GM12878 (cell line): Measurements from ENCODE around the gene IRF2. TPM values are rescaled to one million over a fixed set of nuclear protein-coding genes. Genes with fewer than 3 reads are reported as not detected.

Experiments
- ATAC-seq: fragments of 200-7000 bp; cut with Tn5 transposase; 3 replicates; pipeline ENCODE4 v1.9.1; 2020; ENCODE audit warnings: mild to moderate bottlenecking, moderate library complexity
- BruUV-seq: library from RNA; stranded (reverse); fragments of 400-500 nt; replicated peaks from 2 replicates; lab custom pipeline; 2021; lab: Mats Ljungman, UMichigan
- CTCF ChIA-PET: fragments of 300-600 bp; sonication (Branson Sonifier 250); formaldehyde crosslinking; extraction: SDS; loops from one replicate; lab custom pipeline; 2021; ENCODE audit warnings: inconsistent platforms; lab: Yijun Ruan, JAX
- POLR2A ChIA-PET: fragments of 350-600 bp; formaldehyde crosslinking; extraction: SDS; loops from one replicate; lab custom pipeline; 2021; ENCODE audit warnings: inconsistent platforms; lab: Charles Lee
- RAD21 ChIA-PET: fragments of 300-600 bp; sonication (Branson Sonifier 250); formaldehyde crosslinking; loops from one replicate; lab custom pipeline; 2023; ENCODE audit warnings: antibody characterized with exemption; ENCODE audit not compliant: unreplicated experiment; lab: Charles Lee
- SMC1A ChIA-PET: fragments of 300-600 bp; sonication (Branson Sonifier 250); formaldehyde crosslinking; loops from one replicate; lab custom pipeline; 2023; ENCODE audit not compliant: unreplicated experiment, uncharacterized antibody; lab: Charles Lee
- DNase-seq: peaks from one replicate; pipeline ENCODE4 v3.0.0-alpha.2; 2011; ENCODE audit warnings: low read depth, low spot score
- FAIRE-seq: peaks from 3 replicates; lab custom pipeline; 2011; peaks lifted over from hg19 to GRCh38; lab: Jason Lieb, UNC
- H2AFZ ChIP-seq: 2 replicates; pipeline ENCODE4 v1.6.0; 2011; ENCODE audit warnings: low read depth, low read length, control low read depth; ENCODE audit not compliant: control insufficient read depth
- H3K27ac ChIP-seq: 2 replicates; pipeline ENCODE4 v1.5.1; 2011; ENCODE audit warnings: control low read depth; ENCODE audit not compliant: control insufficient read depth, insufficient read depth
- H3K27me3 ChIP-seq, 2 experiments: replicated peaks in 1 of 2; 2 replicates each; pipeline versions ENCODE4 v1.6.0 to v1.6.1; 2011; ENCODE audit warnings: low read length in 1 of 2; ENCODE audit not compliant: control insufficient read depth in 2 of 2, insufficient read depth in 2 of 2
- H3K36me3 ChIP-seq, 2 experiments: 2 replicates each; pipeline ENCODE4 v1.5.1; 2011; ENCODE audit warnings: low read length in 1 of 2; ENCODE audit not compliant: control insufficient read depth in 2 of 2, insufficient read depth in 2 of 2
- H3K4me1 ChIP-seq: 2 replicates; pipeline ENCODE4 v1.6.1; 2011; ENCODE audit warnings: mild to moderate bottlenecking, low read length, moderate library complexity, mixed read lengths; ENCODE audit not compliant: control insufficient read depth, insufficient read depth
- H3K4me2 ChIP-seq: 2 replicates; pipeline ENCODE4 v1.6.0; 2011; ENCODE audit warnings: control low read depth; ENCODE audit not compliant: control insufficient read depth, insufficient read depth
- H3K4me3 ChIP-seq: fragments of 200-600 bp; sonication (generic); 2 replicates; pipeline ENCODE4 v1.5.1; 2016
- H3K79me2 ChIP-seq: 2 replicates; pipeline ENCODE4 v1.6.0; 2011; ENCODE audit warnings: low read length; ENCODE audit not compliant: control insufficient read depth, insufficient read depth
- H3K9ac ChIP-seq: 2 replicates; pipeline ENCODE4 v1.8.0; 2011; ENCODE audit warnings: low read length, control low read depth, mixed read lengths; ENCODE audit not compliant: control insufficient read depth, insufficient read depth
- H3K9me3 ChIP-seq: replicated peaks from 3 replicates; pipeline ENCODE4 v1.5.1; 2011; ENCODE audit warnings: mild to moderate bottlenecking, low read length; ENCODE audit not compliant: control insufficient read depth, insufficient read depth
- H4K20me1 ChIP-seq: 2 replicates; pipeline ENCODE4 v1.6.0; 2011; ENCODE audit not compliant: control insufficient read depth, insufficient read depth
- FOS ChIP-seq: IDR thresholded peaks from 3 replicates; pipeline ENCODE4 v1.6.1; 2011; ENCODE audit warnings: borderline replicate concordance; ENCODE audit not compliant: insufficient read length; ENCODE audit errors: extremely low read depth
- HSF1 ChIP-seq: fragments of 150-350 bp; IDR thresholded peaks from 2 replicates; pipeline ENCODE4 v1.6.1; 2014; ENCODE audit warnings: mild to moderate bottlenecking, low read depth, low read length
- NR2C1 ChIP-seq: fragments of 450-650 bp; IDR thresholded peaks from 2 replicates; pipeline ENCODE4 v1.6.1; 2017; ENCODE audit warnings: antibody characterized with exemption, mild to moderate bottlenecking, moderate library complexity
- NR2F1 ChIP-seq: fragments of 450-650 bp; conservative IDR thresholded peaks from 2 replicates; pipeline ENCODE4 v1.6.1; 2017; ENCODE audit warnings: mild to moderate bottlenecking
- NRF1 ChIP-seq: conservative IDR thresholded peaks from 2 replicates; pipeline ENCODE4 v1.6.1; 2011; ENCODE audit warnings: mild to moderate bottlenecking, low read depth, low read length, improper control_type of control experiment
- SUPT20H ChIP-seq: IDR thresholded peaks from 2 replicates; pipeline ENCODE4 v1.6.1; 2011; ENCODE audit warnings: low read depth, mild to moderate bottlenecking, low read length, moderate library complexity, borderline replicate concordance; ENCODE audit not compliant: control insufficient read depth
- ZBTB33 ChIP-seq: fragments of 450-650 bp; IDR thresholded peaks from 2 replicates; pipeline ENCODE4 v1.6.1; 2017; ENCODE audit warnings: mild to moderate bottlenecking
- ZNF274 ChIP-seq: IDR thresholded peaks from one replicate; pipeline ENCODE4 v1.8.0; 2011; ENCODE audit not compliant: insufficient read length, insufficient read depth
- WGBS: methylation state at CpG from one replicate; pipeline ENCODE4 v1.1.6; 2016; ENCODE audit warnings: low lambda C conversion rate; ENCODE audit not compliant: insufficient replicate concordance, insufficient coverage; ENCODE audit errors: missing lambda C conversion rate; 5-methylcytosine and 5-hydroxymethylcytosine counted together
- in situ Hi-C: fragments of 300-500 bp; cut with MboI; formaldehyde crosslinking; loops from 9 replicates; pipeline ENCODE4 v1.14.3; 2018; ENCODE audit warnings: mixed read lengths
- intact Hi-C: fragments of 100-400 bp; cut with micrococcal nuclease; formaldehyde crosslinking; loops from one replicate; pipeline ENCODE4 v1.14.2; 2022; ENCODE audit not compliant: unreplicated experiment
- polyA plus RNA-seq, 11 experiments: library from polyadenylated mRNA; depleted of rRNA in 4 of 11; unstranded in 6 of 11; stranded (reverse) in 5 of 11; fragments of >200 nt; fragmentation: Nextera tagmentation in 4 of 11; fragmentation: Illumina TruSeq in 1 of 11; extraction: Ambion mirVana in 4 of 11; extraction: Trizol in 1 of 11; gene quantifications; 1 replicate in 1 of 11; 2 replicates in 10 of 11; pipeline versions ENCODE4 v1.2.1 to v1.2.3, GENCODE V29; 2011 to 2016; ENCODE audit warnings: inconsistent platforms in 2 of 11, missing spikeins in 2 of 11, low read depth in 1 of 11
- total RNA-seq, 4 experiments: library from RNA; depleted of rRNA in 3 of 4; stranded (reverse); fragments of >200 nt in 3 of 4; fragmentation: Illumina TruSeq in 1 of 4; extraction: Trizol in 1 of 4; gene quantifications; 2 replicates each; pipeline versions ENCODE4 v1.2.1 to v1.2.3, GENCODE V29; 2013 to 2021
- TF ChIP-seq, protein P1 (sequence below): fragments of 450-650 bp; IDR thresholded peaks from 2 replicates; pipeline ENCODE4 v1.6.1; 2016; ENCODE audit warnings: mild to moderate bottlenecking

The IRF2 gene
- total and polyA plus RNA-seq, 10 of the 15 experiments (the other 5 are each of a cell fraction or from before 2014, with no cell fraction given), result 45.1 to 99.3 (median 58.9) TPM

GRCh38 chr4:184428787-184429186, 45.6 kb downstream of the IRF2 start (continued):
- TF ChIP-seq ZBTB33 (no peak), NR2F1 (no peak), NRF1 (no peak), HSF1 (no peak), NR2C1 (no peak)

GRCh38 chr4:184427687-184428086, 46.7 kb downstream of the IRF2 start:
- Histone ChIP-seq H3K36me3 (peaks cover 20 to 32% of the 10 kb centered on the region in 2 experiments), H3K27me3 (no peaks in the 10 kb centered on the region), H3K4me1 (peaks cover 9% of the 10 kb centered on the region), H3K9me3 (peaks cover 4% of the 10 kb centered on the region; the same call in 2 of the 3 replicates), H3K9ac (no peak overlapping the region), H3K79me2 (peaks cover 32% of the 10 kb centered on the region), H3K4me2 (no peak overlapping the region)
- no peak for DNase-seq
- BruUV-seq, result no TSS peak
- POLR2A ChIA-PET, result interaction anchor here (0.7 to 1.3 kb wide), 3 partner anchors 9 to 46 kb away, joined by 3 read pairs; no protein-coding TSS in a partner anchor
- CTCF ChIA-PET, result interaction anchor here (0.6 to 1.2 kb wide), 4 partner anchors 13 to 362 kb away, joined by 3 to 5 read pairs (median 3); no protein-coding TSS in a partner anchor
- SMC1A ChIA-PET, result interaction anchor here (0.8 to 2.1 kb wide), 7 partner anchors 10 to 107 kb away, joined by 3 to 9 read pairs (median 4); no protein-coding TSS in a partner anchor
- in situ Hi-C loops, result no loop called here
- TF ChIP-seq SUPT20H (no peak), FOS (no peak), ZNF274 (no peak)
- TF ChIP-seq, protein P1, sequence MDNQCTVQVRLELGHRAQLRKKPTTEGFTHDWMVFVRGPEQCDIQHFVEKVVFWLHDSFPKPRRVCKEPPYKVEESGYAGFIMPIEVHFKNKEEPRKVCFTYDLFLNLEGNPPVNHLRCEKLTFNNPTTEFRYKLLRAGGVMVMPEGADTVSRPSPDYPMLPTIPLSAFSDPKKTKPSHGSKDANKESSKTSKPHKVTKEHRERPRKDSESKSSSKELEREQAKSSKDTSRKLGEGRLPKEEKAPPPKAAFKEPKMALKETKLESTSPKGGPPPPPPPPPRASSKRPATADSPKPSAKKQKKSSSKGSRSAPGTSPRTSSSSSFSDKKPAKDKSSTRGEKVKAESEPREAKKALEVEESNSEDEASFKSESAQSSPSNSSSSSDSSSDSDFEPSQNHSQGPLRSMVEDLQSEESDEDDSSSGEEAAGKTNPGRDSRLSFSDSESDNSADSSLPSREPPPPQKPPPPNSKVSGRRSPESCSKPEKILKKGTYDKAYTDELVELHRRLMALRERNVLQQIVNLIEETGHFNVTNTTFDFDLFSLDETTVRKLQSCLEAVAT, result no peak
- TF ChIP-seq, all 136 proteins: peak for 0
- 100% methylated on average over 1 of the region's 1 CpG for WGBS
- FAIRE-seq (no peak), ATAC-seq (no peak)
- Histone ChIP-seq H3K27ac (no peak overlapping the region), H4K20me1 (0 out of 2 replicates have a peak, but pooled peaks cover 2% of the 10 kb centered on the region), H2AFZ (no peak overlapping the region), H3K4me3 (no peak overlapping the region)
- intact Hi-C loops, result no loop called here
- RAD21 ChIA-PET, result interaction anchor here (1.2 to 1.5 kb wide), 2 partner anchors 100 to 188 kb away, joined by 3 read pairs; no protein-coding TSS in a partner anchor
